Measurements from ENCODE around the gene BTBD9.

- TF ChIP-seq, protein P1, sequence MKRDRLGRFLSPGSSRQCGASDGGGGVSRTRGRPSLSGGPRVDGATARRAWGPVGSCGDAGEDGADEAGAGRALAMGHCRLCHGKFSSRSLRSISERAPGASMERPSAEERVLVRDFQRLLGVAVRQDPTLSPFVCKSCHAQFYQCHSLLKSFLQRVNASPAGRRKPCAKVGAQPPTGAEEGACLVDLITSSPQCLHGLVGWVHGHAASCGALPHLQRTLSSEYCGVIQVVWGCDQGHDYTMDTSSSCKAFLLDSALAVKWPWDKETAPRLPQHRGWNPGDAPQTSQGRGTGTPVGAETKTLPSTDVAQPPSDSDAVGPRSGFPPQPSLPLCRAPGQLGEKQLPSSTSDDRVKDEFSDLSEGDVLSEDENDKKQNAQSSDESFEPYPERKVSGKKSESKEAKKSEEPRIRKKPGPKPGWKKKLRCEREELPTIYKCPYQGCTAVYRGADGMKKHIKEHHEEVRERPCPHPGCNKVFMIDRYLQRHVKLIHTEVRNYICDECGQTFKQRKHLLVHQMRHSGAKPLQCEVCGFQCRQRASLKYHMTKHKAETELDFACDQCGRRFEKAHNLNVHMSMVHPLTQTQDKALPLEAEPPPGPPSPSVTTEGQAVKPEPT (CRISPR knock-in tag; IDR thresholded peaks at IDR 0.05; ENCODE audit: low read depth), result no peak
- TF ChIP-seq SMAD1 (CRISPR knock-in tag; IDR thresholded peaks at IDR 0.05; ENCODE audit: borderline replicate concordance, low read depth) (no peak), FOSL2 (CRISPR knock-in tag; IDR thresholded peaks at IDR 0.05) (no peak), RFX5 (IDR thresholded peaks at IDR 0.05; ENCODE audit: low read depth, low read length) (no peak), JUN (CRISPR knock-in tag; IDR thresholded peaks at IDR 0.05) (no peak), TAF1 (CRISPR knock-in tag; IDR thresholded peaks at IDR 0.05) (no peak), SRF (IDR thresholded peaks at IDR 0.05; ENCODE audit: low read depth, low read length) (no peak), FOXK1 (CRISPR knock-in tag; IDR thresholded peaks at IDR 0.05; ENCODE audit: borderline replicate concordance, low read depth) (no peak), SMAD3 (CRISPR knock-in tag; IDR thresholded peaks at IDR 0.05) (no peak), ZBTB33 (CRISPR knock-in tag; IDR thresholded peaks at IDR 0.05) (no peak), XRCC5 (optimal IDR thresholded peaks at IDR 0.05; ENCODE audit: low read length) (no peak), ZNF577 (CRISPR knock-in tag; IDR thresholded peaks at IDR 0.05; ENCODE audit: borderline replicate concordance, low read depth) (no peak)
- TF ChIP-seq, protein P2, sequence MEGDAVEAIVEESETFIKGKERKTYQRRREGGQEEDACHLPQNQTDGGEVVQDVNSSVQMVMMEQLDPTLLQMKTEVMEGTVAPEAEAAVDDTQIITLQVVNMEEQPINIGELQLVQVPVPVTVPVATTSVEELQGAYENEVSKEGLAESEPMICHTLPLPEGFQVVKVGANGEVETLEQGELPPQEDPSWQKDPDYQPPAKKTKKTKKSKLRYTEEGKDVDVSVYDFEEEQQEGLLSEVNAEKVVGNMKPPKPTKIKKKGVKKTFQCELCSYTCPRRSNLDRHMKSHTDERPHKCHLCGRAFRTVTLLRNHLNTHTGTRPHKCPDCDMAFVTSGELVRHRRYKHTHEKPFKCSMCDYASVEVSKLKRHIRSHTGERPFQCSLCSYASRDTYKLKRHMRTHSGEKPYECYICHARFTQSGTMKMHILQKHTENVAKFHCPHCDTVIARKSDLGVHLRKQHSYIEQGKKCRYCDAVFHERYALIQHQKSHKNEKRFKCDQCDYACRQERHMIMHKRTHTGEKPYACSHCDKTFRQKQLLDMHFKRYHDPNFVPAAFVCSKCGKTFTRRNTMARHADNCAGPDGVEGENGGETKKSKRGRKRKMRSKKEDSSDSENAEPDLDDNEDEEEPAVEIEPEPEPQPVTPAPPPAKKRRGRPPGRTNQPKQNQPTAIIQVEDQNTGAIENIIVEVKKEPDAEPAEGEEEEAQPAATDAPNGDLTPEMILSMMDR (CRISPR knock-in tag; IDR thresholded peaks at IDR 0.05), result no peak
- TF ChIP-seq, protein P3, sequence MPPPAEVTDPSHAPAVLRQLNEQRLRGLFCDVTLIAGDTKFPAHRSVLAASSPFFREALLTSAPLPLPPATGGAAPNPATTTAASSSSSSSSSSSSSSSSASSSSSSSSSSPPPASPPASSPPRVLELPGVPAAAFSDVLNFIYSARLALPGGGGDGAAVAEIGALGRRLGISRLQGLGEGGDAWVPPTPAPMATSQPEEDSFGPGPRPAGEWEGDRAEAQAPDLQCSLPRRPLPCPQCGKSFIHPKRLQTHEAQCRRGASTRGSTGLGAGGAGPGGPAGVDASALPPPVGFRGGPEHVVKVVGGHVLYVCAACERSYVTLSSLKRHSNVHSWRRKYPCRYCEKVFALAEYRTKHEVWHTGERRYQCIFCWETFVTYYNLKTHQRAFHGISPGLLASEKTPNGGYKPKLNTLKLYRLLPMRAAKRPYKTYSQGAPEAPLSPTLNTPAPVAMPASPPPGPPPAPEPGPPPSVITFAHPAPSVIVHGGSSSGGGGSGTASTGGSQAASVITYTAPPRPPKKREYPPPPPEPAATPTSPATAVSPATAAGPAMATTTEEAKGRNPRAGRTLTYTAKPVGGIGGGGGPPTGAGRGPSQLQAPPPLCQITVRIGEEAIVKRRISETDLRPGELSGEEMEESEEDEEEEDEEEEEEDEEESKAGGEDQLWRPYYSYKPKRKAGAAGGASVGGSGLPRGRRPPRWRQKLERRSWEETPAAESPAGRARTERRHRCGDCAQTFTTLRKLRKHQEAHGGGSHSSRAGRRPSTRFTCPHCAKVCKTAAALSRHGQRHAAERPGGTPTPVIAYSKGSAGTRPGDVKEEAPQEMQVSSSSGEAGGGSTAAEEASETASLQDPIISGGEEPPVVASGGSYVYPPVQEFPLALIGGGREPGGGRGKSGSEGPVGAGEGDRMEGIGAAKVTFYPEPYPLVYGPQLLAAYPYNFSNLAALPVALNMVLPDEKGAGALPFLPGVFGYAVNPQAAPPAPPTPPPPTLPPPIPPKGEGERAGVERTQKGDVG (CRISPR knock-in tag; IDR thresholded peaks at IDR 0.05; ENCODE audit: borderline replicate concordance), result no peak
These were observed 51.9 kb downstream of the BTBD9 start for GRCh38 chr6:38587766-38588362.
